HG02623 (cell line): ENCODE results near the gene OPCML.

Experiments used
- ATAC-seq: cut with Tn5 transposase; IDR thresholded peaks from one replicate; pipeline ENCODE4 v1.9.1; 2021; ENCODE audit warnings: moderate library complexity; ENCODE audit not compliant: unreplicated experiment

OPCML gene

GRCh38 chr11:133048270-133048669 is 484.0 kb downstream of the OPCML start:
- ATAC-seq, result no peak

- no peak for ATAC-seq
These were observed 484.6 kb downstream of the OPCML start for GRCh38 chr11:133047771-133048115.

- no peak for ATAC-seq
These were observed 485.1 kb downstream of the OPCML start for GRCh38 chr11:133047036-133047770.

- ATAC-seq, result no peak
These were observed 486.0 kb downstream of the OPCML start for GRCh38 chr11:133046252-133046651.

DNA sequence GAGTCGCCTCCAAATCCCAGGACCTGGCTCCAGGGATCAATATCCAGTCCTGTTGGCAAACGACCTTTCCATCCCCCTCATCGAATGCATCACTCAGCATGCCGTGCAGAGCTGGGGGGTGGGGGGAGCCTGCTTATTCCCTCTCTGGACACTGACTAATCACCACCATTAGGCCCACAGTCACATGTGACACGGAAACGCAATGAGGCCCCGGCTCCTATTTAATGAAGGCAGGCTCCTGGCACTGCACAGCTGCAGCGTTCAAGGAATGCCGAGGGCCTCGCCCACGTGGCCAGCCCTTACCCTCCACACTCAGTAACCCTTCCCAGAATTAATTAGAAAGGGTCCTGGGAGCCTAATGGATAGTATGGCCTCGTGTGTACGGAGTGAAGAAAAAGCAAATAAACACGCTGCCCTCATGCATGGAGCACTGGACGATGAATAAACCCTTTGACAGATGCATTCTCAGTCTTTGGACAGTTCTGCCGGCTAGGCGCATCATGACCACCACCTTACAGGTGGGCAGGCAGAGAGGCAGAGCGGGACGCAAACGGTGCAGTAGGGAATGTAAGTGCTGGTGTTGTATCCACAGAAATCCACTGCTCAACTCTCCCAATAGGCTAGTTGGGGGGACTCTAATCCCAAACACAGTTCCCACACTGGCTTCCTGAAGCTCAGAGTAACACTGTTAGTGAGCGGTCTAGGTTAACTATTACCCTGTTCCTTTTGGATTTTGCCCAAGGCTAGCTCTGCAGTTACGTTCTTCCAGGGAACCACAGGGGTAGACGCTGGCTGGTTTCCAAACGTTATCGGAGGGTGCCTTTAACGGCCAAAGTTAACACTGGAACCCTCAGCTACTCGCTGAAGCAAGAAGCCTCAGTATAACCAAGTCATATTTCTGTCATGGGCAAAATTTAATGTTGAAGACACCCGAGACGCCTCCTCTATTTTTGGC is 490.1 kb downstream of the OPCML start:
- no peak for ATAC-seq

DNA sequence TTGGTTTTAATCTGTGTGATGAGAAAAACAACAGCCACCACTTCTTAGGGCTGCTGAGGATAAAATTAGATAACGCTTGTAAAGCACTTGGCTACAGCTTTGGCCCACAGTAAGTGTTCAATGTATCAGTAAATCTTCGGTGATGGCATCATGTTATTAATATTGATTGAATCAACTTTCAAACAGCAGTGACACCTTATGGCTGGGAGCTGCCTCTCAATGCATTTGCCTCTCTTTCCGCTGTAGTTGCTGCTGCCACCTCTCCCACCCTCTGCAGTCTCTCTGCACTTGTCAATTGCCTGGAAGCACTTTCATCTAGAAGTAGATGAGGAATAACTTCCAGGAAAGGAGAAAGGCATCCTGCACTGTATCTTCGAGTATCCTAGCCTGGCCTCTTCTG is 491.1 kb downstream of the OPCML start:
- ATAC-seq, result no peak

GRCh38 chr11:133040289-133040900 is 491.9 kb downstream of the OPCML start:
- no peak for ATAC-seq

GRCh38 chr11:133038850-133039249 is 493.5 kb downstream of the OPCML start:
- ATAC-seq, result no peak

- no peak for ATAC-seq
These were observed 497.4 kb downstream of the OPCML start for GRCh38 chr11:133034929-133035328.

DNA sequence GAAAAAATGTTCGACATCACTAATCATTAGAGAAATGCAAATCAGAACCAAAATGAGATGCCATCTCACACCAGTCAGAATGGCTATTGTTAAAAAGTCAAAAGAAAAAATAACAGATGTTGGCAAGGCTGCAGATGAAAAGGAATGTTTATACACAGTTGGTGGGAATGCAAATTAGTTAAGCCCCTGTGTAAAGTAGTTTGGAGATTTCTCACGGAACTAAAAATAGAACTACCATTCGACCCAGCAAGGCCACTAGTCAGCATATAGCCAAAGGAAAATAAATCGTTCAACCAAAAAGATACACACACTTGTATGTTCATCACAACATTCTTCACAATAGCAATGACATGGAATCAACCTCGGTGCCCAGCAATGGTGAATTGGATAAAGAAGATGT is 503.2 kb downstream of the OPCML start:
- no peak for ATAC-seq

DNA sequence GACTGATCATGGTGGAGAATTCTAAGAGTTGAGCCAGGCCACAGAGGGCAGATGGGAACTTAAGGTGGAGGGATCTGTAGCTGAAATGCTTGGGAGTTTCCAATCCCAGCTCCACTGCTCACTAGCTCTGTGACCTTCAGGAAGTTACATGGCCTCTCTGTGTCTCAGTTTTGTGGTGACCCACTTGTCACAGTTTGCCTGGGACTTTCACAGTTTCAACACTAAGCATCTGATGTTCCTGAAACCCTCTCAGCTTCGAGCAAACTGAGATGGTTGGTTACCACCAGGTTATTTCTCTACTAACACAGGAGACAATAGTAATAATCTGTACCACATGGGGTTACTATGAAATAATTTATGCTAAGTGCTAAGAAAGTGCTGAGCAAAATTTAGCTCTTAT is 505.3 kb downstream of the OPCML start:
- no peak for ATAC-seq

DNA sequence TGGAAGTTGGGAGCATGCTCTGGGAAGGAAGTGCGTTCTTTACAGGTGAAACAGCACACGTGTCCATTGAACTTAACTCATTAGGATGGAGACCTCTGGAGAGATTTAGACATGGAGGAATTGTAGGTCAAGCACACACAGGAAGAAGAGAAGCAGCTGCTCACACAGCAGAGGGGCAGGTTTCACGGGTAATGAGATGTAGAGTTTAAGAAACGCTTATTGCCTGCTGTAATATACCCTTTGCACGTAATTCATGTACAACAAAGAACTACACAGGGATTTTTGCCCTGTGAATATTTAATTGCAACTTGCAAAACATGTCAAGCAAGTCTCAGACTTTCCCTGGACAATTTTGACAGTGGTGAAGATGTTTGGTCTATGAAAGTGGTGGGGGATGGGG is 508.0 kb downstream of the OPCML start:
- ATAC-seq, result no peak

DNA sequence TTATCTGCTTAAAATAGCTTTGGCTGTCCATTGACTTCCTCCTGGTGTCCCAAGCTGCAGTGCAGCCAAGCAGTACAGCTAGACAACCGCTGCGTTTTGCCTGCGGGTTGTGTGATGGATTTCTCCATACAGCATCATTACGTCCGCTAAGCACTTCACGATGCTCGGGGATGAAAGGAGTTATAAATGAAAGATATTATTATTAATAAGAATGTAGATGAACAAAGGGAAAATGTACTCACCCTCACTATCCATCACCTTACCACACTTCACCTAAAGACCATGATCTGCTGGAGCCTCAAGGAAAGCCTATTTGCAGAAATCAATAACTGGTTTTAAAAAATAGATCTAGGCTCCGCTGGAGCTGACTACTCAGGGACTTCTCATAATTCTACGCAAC is 509.1 kb downstream of the OPCML start:
- ATAC-seq, result no peak

DNA sequence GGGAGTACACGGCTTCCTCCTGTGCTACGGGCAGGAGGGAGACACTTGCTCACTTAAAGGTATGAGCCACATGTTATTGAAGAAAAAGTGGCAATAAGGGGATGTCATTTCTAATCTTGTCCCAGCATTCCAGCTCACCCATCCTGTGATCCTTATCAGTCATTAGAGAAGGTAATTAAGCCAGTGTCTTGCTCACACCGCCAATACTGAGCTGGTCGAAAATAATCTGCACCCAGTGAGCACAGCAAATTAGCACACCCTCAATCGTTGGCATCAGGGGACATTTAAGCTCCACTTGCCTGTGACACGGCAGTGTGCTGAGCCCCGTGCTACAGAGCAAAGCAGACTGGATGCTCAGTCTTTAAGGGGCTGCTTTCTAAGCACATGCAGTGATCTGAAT is 510.7 kb downstream of the OPCML start:
- no peak for ATAC-seq

DNA sequence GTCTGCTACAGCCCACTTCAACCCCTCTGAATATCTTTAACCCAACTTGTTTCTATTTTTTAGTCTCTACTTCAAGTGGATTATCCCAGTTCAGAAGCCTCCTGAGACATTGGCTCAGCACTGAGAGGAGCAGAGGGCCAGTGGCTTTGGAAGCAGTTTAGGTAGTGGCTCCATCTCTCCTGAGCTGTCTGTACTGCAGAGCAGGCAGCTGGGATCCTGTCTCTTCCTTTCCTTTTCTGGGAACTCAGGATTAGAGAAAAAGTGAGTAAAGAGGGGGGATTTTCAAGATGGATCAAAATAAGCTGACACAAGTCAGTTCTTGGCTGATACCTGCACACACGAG is 512.0 kb downstream of the OPCML start:
- ATAC-seq, result no peak

- ATAC-seq, result no peak
These were observed 512.5 kb downstream of the OPCML start for GRCh38 chr11:133019545-133020371.

DNA sequence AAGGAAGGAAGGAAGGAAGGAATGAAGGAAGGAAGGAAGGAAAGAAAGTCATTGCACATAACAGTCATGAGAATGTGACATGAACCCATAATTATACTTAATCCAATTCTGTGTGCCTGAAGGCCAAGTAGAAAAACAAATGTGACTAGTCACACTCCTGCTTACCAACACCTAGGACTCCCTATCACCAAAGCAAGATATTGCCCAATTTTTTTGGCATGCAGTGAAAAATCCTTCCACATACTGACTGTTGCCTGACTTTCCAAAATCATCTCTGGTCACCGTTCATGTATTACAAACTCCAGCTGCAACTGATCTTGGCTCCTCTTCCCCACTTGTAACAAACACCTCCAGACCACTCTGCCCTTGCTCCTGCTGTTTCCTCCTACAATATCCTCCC is 516.8 kb downstream of the OPCML start:
- ATAC-seq, result no peak

DNA sequence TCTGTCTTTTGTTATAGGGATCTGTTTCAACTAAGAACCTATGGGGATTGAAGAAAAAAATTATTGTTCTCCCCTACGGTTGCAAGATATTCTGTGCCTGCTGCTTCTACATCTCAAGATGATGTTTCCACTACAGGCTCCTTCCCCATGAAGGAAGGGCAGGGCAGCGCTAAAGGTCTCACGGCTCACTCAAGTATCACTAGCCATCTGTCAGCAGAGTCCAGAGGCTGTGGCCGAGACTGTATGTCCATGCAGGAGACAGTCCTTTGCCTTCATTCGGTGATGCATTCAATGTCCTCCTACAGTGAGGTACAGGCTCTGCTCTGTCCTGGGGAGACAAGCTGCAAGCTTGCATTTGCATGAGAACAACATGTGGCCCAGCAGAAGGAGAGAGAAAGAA is 518.0 kb downstream of the OPCML start:
- no peak for ATAC-seq

DNA sequence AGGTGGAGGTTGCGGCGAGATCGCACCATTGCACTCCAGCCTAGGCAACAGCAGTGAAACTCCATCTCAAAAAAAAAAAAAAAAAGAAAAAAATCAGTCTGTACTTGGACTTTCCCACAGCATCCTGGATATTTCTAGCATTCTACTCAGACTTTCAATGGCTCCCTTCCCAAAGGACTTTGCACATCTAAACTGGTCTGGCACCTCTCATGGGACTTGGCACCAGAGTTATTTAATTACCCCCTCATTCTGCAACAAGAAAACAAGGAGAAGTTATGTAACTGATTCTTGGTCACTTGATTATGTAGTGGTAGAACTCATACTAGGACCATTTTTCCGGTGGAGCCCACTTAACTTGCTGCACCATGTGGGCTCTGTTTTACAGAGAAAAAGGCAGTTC is 519.5 kb downstream of the OPCML start:
- ATAC-seq, result no peak

- ATAC-seq, result no peak
These were observed 520.7 kb downstream of the OPCML start for GRCh38 chr11:133011604-133012003.

GRCh38 chr11:133007027-133007584 is 525.2 kb downstream of the OPCML start:
- ATAC-seq, result no peak
